T-helper 17 cell (primary cell): Measurements from ENCODE around the gene NENF. TPM values are rescaled to one million over a fixed set of nuclear protein-coding genes. Genes with fewer than 3 reads are reported as not detected.
"Not testable (repeated sequence)": the region's sequence is repeated elsewhere in the genome, so short reads cannot be mapped to it uniquely, and the experiment has no call there.

ENCODE experiments used
- ATAC-seq: fragments of 150-1000 bp; cut with Tn5 transposase; 2 replicates; pipeline ENCODE4 v1.10.0; 2021; ENCODE audit warnings: mild to moderate bottlenecking, moderate library complexity
- DNase-seq, 3 donors: peaks; one replicate each; pipeline versions ENCODE4 v3.0.0 to v3.0.0-alpha.2; 2020 to 2021
- H3K9me3 ChIP-seq: one replicate; pipeline ENCODE4 v1.7.0; 2013; ENCODE audit warnings: low read length, mild to moderate bottlenecking; ENCODE audit not compliant: control insufficient read depth, poor library complexity, severe bottlenecking
- H3K27ac Mint-ChIP-seq: one replicate; pipeline ENCODE4 v1.8.0; 2022; ENCODE audit warnings: mild to moderate bottlenecking, moderate library complexity, mixed read lengths
- H3K27me3 Mint-ChIP-seq: one replicate; pipeline ENCODE4 v1.8.0; 2022; ENCODE audit warnings: mixed read lengths
- H3K36me3 Mint-ChIP-seq: one replicate; pipeline ENCODE4 v1.8.0; 2022; ENCODE audit warnings: low read depth, mixed read lengths
- H3K4me1 Mint-ChIP-seq: one replicate; pipeline ENCODE4 v1.8.0; 2022; ENCODE audit warnings: mild to moderate bottlenecking, mixed read lengths
- H3K4me3 Mint-ChIP-seq: one replicate; pipeline ENCODE4 v1.8.0; 2022; ENCODE audit warnings: mild to moderate bottlenecking, moderate library complexity, mixed read lengths
- total RNA-seq, 4 donors: library from RNA in 2 of 4; stranded (reverse) in 2 of 4; gene quantifications; one replicate each; pipeline ENCODE4 v1.2.3 and lab custom pipeline; 2022 to 2026

NENF gene
- total RNA-seq, 2 donors from 2014 or later = 15.4 to 23.3 TPM

DNA sequence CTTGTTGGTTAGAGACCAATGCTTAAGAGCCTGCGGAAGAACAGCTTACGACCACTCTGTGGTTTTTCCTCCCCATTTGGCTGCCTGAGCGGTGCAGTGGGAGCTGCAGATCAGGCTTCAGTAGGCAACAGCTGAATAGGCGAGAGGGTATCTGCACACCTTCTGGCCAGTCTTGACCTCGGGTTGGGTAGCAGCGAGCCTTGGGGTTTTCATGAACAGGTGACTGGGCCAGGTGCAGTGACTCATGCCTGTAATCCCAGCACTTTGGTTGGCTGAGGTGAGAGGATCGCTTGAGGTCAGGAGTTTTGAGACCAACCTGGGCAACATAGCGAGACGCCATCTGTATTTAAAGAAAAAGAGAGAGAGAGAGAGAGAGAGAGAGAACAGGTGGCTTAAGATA is 41.0 kb downstream of the NENF start:
- no peaks in the 10 kb centered on the region for H3K36me3 Mint-ChIP-seq
- H3K9me3 ChIP-seq = no peaks in the 10 kb centered on the region
- H3K4me1 Mint-ChIP-seq = peaks cover 14% of the 10 kb centered on the region
- DNase-seq = no peak
- no peak for ATAC-seq
- peaks cover 11% of the 10 kb centered on the region for H3K27me3 Mint-ChIP-seq
- no peak overlapping the region for H3K4me3 Mint-ChIP-seq
- no peak overlapping the region for H3K27ac Mint-ChIP-seq

DNA sequence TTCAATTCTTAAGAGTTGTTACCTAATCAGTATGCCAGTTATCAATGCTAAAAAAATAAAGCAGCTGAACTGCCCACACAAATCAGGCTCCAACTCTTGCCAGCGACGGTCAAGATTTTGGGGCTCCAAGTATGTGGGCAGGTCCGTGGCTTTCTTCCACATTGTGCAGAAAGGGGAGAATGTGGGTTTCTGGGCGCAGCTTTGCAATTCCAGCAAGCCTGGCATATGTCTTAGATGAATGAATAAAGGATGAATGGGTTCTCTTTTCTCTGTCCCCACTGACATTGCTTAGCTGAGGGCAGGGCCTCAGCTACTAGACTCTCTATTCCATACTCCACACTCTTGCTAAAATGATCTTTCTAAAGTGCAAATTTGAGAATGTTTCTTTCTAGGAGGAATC is 42.4 kb downstream of the NENF start:
- Mint-ChIP-seq H3K27me3 (peaks cover 16% of the 10 kb centered on the region), H3K4me1 (peaks cover 12% of the 10 kb centered on the region), H3K36me3 (no peaks in the 10 kb centered on the region), H3K27ac (no peak overlapping the region), H3K4me3 (no peak overlapping the region)
- H3K9me3 ChIP-seq = no peaks in the 10 kb centered on the region
- no peak for ATAC-seq
- no peak for DNase-seq

DNA sequence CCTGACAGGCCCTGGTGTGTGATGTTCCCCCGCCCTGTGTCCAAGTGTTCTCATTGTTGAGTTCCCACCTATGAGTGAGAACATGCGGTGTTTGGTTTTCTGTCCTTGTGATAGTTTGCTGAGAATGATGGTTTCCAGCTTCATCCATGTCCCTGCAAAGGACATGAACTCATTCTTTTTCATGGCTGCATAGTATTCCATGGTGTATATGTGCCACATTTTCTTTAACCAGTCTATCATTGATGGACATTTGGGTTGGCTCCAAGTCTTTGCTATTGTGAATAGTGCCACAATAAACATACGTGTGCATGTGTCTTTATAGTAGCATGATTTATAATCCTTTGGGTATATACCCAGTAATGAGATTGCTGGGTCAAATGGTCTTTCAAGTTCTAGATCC is 43.1 kb downstream of the NENF start:
- not testable (repeated sequence) for H3K36me3 Mint-ChIP-seq, DNase-seq, ATAC-seq, H3K9me3 ChIP-seq, H3K27ac Mint-ChIP-seq, H3K4me3 Mint-ChIP-seq
- Mint-ChIP-seq H3K4me1 (peaks cover 12% of the 10 kb centered on the region), H3K27me3 (peaks cover 13% of the 10 kb centered on the region)

DNA sequence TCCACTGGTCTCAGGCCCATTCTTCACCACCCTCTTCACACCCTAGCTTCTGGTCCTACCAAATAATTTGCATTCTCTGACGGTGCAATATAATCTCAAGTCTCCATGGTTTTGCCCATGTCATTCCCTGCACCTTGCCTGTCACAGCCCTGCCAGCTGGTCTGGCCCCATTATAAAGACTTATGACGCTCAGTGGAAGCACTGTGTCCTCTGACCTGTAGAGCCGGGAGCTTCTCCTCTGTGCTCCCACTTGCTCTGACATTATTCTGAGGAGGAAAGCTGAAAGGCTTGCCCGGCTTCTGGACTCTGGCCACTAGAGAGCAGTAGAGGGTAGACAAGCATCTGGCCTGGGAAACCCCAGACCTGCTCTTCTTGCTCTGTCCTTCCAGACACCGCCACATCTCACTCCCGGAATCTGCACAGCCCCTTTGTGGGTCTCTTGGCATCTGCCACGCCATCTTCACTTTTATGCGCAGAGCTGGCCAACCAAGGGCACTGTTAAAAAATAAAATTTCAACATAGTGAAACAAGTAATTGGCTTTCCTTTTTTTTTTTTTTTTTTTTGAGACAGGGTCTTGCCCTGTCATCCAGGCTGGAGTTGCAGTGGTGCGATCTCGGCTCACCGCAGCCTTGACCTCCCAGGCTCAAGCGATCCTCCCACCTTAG is 44.4 kb downstream of the NENF start:
- Mint-ChIP-seq H3K36me3 (no peaks in the 10 kb centered on the region), H3K27ac (no peak overlapping the region), H3K27me3 (peaks cover 20% of the 10 kb centered on the region), H3K4me3 (no peak overlapping the region), H3K4me1 (peaks cover 12% of the 10 kb centered on the region)
- DNase-seq (peak; percentile 33 to 68 (median 45)), ATAC-seq (peak; percentile 99)
- no peaks in the 10 kb centered on the region for H3K9me3 ChIP-seq

DNA sequence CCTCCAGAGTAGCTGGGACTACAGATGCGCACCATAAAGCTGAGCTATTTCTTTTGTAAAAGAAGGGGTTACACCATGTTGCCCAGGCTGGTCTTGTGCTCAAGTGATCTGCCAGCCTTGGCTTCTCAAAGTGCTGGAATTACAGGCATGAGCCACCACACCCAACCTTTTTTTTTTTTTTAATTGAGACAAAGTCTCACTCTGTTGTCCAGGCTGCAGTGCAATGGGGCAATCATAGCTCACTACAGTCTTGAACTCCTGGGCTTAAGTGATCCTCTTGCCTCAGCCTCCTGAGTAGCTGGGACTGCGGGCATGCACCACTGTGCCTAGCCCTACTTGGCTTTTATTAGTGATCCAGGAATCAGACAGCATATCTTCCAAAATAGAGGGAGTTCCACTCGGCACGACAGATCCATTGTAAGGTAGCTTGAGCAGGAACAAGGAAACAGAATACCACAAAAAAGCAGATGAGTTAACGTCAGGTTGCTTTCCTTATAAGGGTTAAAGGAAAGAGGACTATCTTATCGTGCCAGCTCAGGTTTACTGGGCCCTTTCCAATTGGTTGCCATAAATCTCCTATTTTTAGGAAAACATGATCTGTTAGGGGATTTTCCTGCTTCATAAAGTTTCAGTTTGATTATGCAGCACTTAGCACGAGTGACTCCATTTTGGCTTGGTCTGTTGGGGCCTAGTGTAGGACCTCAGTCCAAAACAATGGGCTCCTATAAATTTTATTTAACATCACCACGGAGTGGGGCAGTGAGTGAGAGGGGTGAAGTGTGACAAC is 45.2 kb downstream of the NENF start:
- ATAC-seq = no peak

DNA sequence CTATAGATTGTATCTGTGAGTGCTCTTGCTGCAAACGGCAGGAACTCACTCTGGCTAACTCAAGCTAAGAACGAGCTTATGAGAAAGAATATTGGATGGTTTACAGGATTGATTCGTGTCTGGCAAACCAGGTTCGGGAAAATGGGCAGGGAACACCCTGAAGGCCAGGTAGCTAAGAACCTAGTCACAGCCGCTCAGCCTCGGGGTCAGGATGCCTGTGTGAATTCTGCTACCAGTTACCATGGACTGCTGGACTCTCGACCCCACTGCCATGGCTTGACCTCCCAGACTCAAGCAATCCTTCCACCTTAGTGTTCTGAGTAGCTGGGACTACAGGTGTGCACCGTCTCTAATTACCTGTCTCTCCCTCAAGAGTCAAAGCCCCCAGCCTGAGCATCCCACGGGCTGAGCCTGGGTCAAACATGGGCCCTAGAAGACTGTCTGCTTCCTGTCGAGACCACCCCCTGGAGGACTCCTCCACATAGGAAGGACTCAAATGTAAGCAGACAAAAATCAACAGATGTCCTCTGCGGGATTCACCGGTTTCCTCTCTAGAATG is 45.8 kb downstream of the NENF start:
- H3K4me3 Mint-ChIP-seq = no peak overlapping the region
- H3K36me3 Mint-ChIP-seq = no peaks in the 10 kb centered on the region
- peaks cover 16% of the 10 kb centered on the region for H3K27me3 Mint-ChIP-seq
- peaks cover 12% of the 10 kb centered on the region for H3K4me1 Mint-ChIP-seq
- no peak for DNase-seq
- no peak for ATAC-seq
- H3K27ac Mint-ChIP-seq = no peak overlapping the region
- no peaks in the 10 kb centered on the region for H3K9me3 ChIP-seq

More for the DNA sequence above, 45.2 kb downstream of the NENF start:
- H3K9me3 ChIP-seq = no peaks in the 10 kb centered on the region
- no peak for DNase-seq
- H3K4me3 Mint-ChIP-seq = no peak overlapping the region
- H3K4me1 Mint-ChIP-seq = peaks cover 12% of the 10 kb centered on the region
- no peak overlapping the region for H3K27ac Mint-ChIP-seq
- peaks cover 16% of the 10 kb centered on the region for H3K27me3 Mint-ChIP-seq
- no peaks in the 10 kb centered on the region for H3K36me3 Mint-ChIP-seq

DNA sequence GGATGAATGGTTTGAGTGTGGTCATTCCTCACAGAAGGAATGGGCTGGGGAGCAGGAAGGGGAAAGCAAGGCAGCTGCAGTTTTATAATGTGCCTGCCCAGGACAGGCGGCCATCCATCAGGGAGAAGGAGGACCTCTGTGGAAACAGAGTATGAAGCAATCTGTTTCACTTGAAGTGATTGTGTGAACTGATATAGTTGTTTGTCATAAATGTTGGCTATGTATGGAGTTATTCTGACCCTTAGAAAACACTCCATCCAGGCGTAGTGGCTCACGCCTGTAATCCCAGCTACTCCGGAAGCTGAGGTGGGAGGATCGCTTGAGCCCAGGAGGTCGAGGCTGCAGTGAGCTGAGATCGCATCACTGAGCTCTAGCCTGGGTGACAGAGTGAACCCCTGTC is 46.5 kb downstream of the NENF start:
- Mint-ChIP-seq H3K27me3 (peaks cover 22% of the 10 kb centered on the region), H3K36me3 (no peaks in the 10 kb centered on the region), H3K27ac (no peak overlapping the region), H3K4me1 (peaks cover 12% of the 10 kb centered on the region), H3K4me3 (no peak overlapping the region)
- ATAC-seq (no peak), DNase-seq (no peak)
- no peaks in the 10 kb centered on the region for H3K9me3 ChIP-seq

DNA sequence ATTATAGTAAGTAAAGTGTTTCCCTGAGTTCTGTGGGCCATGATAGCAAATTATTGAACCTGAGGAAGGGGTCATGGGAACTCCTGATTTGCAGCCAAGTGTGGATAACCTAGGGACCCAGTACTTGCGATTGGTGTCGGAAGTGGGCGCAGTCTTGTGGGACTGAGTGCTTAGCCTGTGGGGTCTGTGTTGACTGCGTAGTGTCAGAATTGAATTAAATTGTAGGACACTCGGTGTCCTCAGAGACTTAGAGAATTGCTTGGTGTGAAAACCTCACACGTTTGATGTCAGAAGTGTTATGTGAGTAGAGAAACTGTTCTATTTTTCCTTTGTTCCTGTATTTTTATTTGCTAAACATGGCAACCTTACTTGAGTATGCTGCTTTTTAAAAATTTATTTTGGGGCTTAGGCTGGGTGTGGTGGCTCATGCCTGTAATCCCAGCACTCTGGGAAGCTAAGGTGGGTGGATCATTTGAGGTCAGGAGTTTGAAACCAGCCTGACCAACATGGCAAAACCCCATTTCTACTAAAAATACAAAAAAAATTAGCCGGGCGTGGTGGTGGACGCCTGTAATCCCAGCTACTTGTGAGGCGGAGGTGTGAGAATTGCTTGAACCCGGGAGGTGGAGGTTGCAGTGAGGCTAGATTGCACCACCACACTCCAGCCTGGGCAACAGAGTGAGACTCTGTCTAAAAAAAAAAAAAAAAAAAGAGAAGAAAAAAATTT is 48.2 kb downstream of the NENF start:
- H3K9me3 ChIP-seq, H3K27ac Mint-ChIP-seq, H3K36me3 Mint-ChIP-seq, ATAC-seq, H3K4me3 Mint-ChIP-seq, DNase-seq: not testable (repeated sequence)
- Mint-ChIP-seq H3K27me3 (peaks cover 26% of the 10 kb centered on the region), H3K4me1 (peaks cover 12% of the 10 kb centered on the region)

DNA sequence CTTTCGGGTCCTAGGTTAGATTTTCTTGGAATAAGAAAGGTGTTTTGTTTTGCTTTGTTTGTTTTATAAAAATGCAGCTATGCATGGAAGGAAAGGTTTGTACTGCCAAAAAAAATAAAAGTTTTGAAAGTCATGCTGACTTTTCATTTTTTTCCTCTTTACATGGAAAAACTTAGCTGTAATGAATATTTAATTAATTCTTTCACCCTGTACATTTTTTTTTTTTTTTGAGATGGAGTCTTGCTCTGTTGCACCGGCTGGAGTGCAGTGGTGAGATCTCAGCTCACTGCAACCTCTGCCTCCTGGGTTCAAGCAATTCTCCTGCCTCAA is 48.7 kb downstream of the NENF start:
- H3K4me3 Mint-ChIP-seq = no peak overlapping the region
- peaks cover 12% of the 10 kb centered on the region for H3K4me1 Mint-ChIP-seq

DNA sequence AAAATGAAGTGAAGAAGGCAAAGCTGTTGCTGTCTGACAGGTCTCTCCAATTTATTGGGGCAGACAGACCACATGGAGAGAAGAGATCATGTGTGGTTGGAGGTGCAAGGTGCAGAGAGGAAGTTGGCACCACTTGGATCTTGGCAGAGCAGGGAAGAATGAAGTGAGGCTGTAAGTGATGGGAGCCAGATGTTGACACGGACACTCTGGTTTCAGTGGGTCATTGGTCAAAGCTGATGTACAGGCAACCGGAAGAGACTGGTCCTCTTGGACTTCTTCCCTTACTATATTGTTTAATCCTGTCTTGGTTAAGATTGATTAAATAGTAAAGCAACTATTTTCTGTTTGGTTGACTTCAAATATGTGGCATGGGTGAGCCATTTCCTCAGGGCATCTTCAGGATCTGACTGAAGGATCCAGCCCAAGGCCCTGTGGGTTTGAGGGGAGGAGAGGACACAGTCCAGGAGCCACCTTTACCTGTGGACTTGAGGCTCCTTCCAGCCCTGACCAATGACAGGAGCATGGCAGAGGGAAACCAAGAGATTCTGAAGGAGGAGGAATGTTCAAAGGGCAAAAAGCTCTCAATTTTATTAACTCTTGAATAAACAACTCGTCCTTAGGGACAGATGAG is 49.4 kb downstream of the NENF start:
- ATAC-seq = no peak
- H3K4me1 Mint-ChIP-seq = peaks cover 9% of the 10 kb centered on the region
- H3K36me3 Mint-ChIP-seq = no peaks in the 10 kb centered on the region
- no peaks in the 10 kb centered on the region for H3K9me3 ChIP-seq
- no peak for DNase-seq
- H3K4me3 Mint-ChIP-seq = no peak overlapping the region
- peaks cover 32% of the 10 kb centered on the region for H3K27me3 Mint-ChIP-seq
- H3K27ac Mint-ChIP-seq = no peak overlapping the region

More for the DNA sequence above, 48.7 kb downstream of the NENF start:
- H3K36me3 Mint-ChIP-seq = no peaks in the 10 kb centered on the region
- H3K27me3 Mint-ChIP-seq = peaks cover 32% of the 10 kb centered on the region
- DNase-seq (no peak), ATAC-seq (no peak)
- H3K27ac Mint-ChIP-seq = no peak overlapping the region
- H3K9me3 ChIP-seq = no peaks in the 10 kb centered on the region

DNA sequence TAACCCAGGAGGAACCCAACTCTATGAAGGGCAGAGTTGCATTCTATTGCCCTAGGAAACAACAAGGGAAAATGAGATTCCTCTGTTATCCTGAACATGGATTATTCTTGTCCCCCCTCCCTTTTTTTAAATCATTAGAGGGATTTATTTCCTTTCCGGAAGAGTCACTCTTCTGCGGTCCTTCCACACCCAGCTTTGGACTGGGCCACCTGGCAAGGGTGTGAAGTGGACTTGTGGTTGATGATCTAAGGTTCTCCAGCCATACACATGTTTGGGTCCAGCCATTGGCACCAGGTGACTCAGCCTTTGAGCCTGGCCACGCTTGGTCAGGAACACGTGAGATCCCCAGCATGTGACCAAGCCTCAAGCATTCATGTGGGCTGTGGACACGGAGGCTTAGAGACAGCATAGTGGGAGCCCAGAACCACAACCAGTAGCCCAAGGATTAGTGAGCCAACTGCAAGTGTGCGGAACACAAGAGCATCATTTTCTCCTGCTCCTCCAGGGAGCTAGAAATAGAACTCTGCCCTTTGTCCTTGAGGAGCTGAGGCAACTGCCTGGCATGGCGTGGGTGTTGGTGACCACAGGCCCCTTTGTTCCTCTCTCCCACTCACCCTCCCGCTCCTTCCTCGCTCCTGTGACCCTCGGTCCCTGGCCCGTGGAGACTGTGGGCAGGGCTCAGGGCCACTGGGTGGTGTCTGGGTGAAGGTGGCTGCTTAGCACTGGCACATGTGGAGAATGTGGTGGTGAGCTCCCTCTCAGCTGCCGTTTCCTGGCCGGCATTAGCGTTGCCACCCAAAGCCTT is 50.1 kb downstream of the NENF start:
- Mint-ChIP-seq H3K27me3 (peaks cover 36% of the 10 kb centered on the region), H3K4me1 (peaks cover 4% of the 10 kb centered on the region), H3K27ac (no peak overlapping the region), H3K4me3 (no peak overlapping the region), H3K36me3 (no peaks in the 10 kb centered on the region)
- DNase-seq (no peak), ATAC-seq (no peak)
- no peaks in the 10 kb centered on the region for H3K9me3 ChIP-seq

DNA sequence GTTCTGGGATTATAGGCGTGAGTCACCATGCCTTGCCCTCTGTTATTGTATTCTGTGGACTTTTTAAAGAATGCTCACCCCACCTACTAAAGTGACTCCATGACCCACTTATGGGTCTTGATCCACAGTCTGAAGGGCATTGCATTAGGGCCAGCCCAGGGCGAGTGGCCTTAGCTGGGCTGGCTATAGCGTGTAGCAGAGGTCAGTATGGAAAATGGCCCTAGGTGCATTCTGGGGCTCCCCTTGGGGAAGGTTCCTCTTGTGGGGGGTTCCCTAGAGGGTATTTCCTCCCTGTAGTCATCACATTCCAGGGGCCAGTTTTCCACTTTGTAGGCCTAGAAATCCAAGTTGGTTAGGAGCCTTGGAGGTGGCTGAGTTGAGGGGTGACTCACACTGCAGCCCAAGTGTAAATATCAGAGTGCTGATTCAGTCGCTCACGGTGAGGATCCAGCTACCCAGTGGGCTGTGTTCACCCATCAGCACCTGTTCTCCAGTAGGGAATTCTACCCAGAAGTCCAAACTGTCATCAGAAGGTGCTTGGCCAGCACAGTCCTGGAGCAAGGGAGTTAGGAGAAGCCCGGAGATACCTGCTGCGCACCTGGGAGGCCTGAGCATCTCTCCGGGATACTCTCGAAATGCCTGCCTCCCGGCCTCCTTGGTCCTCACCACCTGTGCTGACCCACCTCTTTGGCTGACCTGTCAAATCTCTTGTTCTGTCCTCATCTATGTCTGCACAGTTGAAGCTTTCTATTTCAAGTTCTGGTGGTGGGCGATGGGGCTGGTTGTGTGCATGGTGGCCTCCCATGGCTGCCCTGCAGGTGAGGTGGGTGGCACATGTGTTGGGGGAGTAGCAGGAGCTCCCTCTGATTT is 52.2 kb downstream of the NENF start:
- H3K36me3 Mint-ChIP-seq = no peaks in the 10 kb centered on the region
- ATAC-seq (no peak), DNase-seq (no peak)
- H3K9me3 ChIP-seq = no peaks in the 10 kb centered on the region
- H3K27me3 Mint-ChIP-seq = peaks cover 30% of the 10 kb centered on the region
- H3K4me1 Mint-ChIP-seq = no peaks in the 10 kb centered on the region
- H3K27ac Mint-ChIP-seq = no peak overlapping the region
- H3K4me3 Mint-ChIP-seq = no peak overlapping the region
